GM10248 (cell line): Measurements from ENCODE around the gene USP17L27.
"Not testable (repeated sequence)": the region's sequence is repeated elsewhere in the genome, so short reads cannot be mapped to it uniquely, and the experiment has no call there.

Experiments
- CTCF ChIA-PET: fragments of 300-600 bp; sonication (Branson Sonifier 250); formaldehyde crosslinking; extraction: SDS; loops from one replicate; lab custom pipeline; 2021; ENCODE audit warnings: antibody characterized with exemption; lab: Yijun Ruan, JAX
- POLR2A ChIA-PET: fragments of 350-650 bp; sonication (Branson Sonifier 250); formaldehyde crosslinking; extraction: SDS; loops from one replicate; lab custom pipeline; 2020; ENCODE audit warnings: antibody characterized with exemption; lab: Yijun Ruan, JAX
- DNase-seq: peaks from one replicate; pipeline ENCODE4 v3.0.0; 2012; ENCODE audit errors: extremely low spot score
- CTCF ChIP-seq: IDR thresholded peaks from 2 replicates; pipeline ENCODE4 v1.5.1; 2012; ENCODE audit warnings: mild to moderate bottlenecking, low read depth; ENCODE audit errors: extremely low read depth, missing control alignments, control extremely low read depth

The USP17L27 gene

GRCh38 chr4:9343848-9344247, at the start of gene USP17L27:
TSS of gene USP17L27 (plus strand) at chr4:9344148. CDS start at chr4:9344148, 0 bp downstream.
- DNase-seq, POLR2A ChIA-PET, CTCF ChIA-PET: not testable (repeated sequence)

DNA sequence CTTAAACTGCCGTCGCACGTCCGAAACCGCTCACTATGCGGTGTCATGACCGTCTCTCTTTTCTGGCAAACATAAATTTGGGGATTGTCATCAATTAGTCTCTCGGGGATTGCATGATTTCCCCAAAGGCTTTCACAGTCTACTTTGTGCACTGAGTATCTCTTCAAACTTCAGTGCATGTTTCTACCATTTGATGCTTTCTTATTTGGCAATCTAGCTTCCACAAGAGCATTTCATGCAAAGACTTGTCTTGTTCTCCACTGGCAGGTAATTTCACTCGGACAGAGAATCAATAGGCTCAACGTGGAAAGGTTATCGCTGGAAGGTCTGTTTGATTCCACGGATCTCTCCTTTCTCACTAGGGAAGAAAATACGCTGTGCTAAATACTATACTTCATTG, 19.8 kb upstream of the USP17L27 start:
- POLR2A ChIA-PET, DNase-seq, CTCF ChIA-PET: not testable (repeated sequence)

DNA sequence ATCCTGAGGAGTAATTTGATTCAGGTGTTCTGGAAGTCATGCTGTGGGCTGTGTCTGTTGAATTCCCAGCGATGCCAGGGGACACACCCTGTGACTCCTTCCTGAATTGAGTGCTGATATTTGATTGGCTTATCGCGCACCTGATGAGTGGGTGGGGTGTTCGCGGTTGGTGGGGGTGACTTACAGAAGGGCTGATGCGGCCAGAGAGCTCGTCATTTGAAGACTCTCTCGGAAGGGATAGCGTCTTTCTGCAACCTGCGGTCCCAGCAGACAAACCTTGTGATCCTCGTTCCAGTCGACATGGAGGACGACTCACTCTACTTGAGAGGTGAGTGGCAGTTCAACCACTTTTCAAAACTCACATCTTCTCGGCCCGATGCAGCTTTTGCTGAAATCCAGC, 19.1 kb upstream of the USP17L27 start, which contains the start of gene USP17L24:
Gene USP17L24, plus strand, starts transcription at position 301 of the 400 bp plus-strand sequence. Its CDS starts 0 bp downstream, at position 301.
- POLR2A ChIA-PET, CTCF ChIA-PET, DNase-seq: not testable (repeated sequence)

GRCh38 chr4:9329611-9330010, 14.3 kb upstream of the USP17L27 start, which contains the start of gene USP17L25:
TSS of gene USP17L25 (plus strand) at chr4:9329911. CDS start at chr4:9329911, 0 bp downstream.
- CTCF ChIA-PET, POLR2A ChIA-PET, DNase-seq: not testable (repeated sequence)

- POLR2A ChIA-PET, DNase-seq, CTCF ChIA-PET: not testable (repeated sequence)
These were observed 9.6 kb upstream of the USP17L27 start, which contains the start of gene USP17L26 for GRCh38 chr4:9334358-9334757. TSS of gene USP17L26 (plus strand) at chr4:9334658. CDS start at chr4:9334658, 0 bp downstream.

DNA sequence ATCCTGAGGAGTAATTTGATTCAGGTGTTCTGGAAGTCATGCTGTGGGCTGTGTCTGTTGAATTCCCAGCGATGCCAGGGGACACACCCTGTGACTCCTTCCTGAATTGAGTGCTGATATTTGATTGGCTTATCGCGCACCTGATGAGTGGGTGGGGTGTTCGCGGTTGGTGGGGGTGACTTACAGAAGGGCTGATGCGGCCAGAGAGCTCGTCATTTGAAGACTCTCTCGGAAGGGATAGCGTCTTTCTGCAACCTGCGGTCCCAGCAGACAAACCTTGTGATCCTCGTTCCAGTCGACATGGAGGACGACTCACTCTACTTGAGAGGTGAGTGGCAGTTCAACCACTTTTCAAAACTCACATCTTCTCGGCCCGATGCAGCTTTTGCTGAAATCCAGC, 4.8 kb upstream of the USP17L27 start, which contains the start of gene USP17L5:
Gene USP17L5, plus strand, starts transcription at position 301 of the 400 bp plus-strand sequence. Its CDS starts 0 bp downstream, at position 301.
- CTCF ChIA-PET, POLR2A ChIA-PET, DNase-seq: not testable (repeated sequence)

DNA sequence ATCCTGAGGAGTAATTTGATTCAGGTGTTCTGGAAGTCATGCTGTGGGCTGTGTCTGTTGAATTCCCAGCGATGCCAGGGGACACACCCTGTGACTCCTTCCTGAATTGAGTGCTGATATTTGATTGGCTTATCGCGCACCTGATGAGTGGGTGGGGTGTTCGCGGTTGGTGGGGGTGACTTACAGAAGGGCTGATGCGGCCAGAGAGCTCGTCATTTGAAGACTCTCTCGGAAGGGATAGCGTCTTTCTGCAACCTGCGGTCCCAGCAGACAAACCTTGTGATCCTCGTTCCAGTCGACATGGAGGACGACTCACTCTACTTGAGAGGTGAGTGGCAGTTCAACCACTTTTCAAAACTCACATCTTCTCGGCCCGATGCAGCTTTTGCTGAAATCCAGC, 4.6 kb downstream of the USP17L27 start, which contains the start of gene USP17L28:
Gene USP17L28, plus strand, starts transcription at position 301 of the 400 bp plus-strand sequence. Its CDS starts 0 bp downstream, at position 301.
- DNase-seq, POLR2A ChIA-PET, CTCF ChIA-PET: not testable (repeated sequence)

- POLR2A ChIA-PET, CTCF ChIA-PET, DNase-seq: not testable (repeated sequence)
These were observed 6.9 kb downstream of the USP17L27 start for GRCh38 chr4:9350866-9351265.

GRCh38 chr4:9353338-9353737, 9.4 kb downstream of the USP17L27 start, which contains the start of gene USP17L29:
TSS of gene USP17L29 (plus strand) at chr4:9353638. CDS start at chr4:9353638, 0 bp downstream.
- DNase-seq, CTCF ChIA-PET, POLR2A ChIA-PET: not testable (repeated sequence)

- CTCF ChIA-PET, POLR2A ChIA-PET, DNase-seq: not testable (repeated sequence)
These were observed 18.9 kb downstream of the USP17L27 start, which contains the start of gene USP17L30 for GRCh38 chr4:9362829-9363228. TSS of gene USP17L30 (plus strand) at chr4:9363129. CDS start at chr4:9363129, 0 bp downstream.

DNA sequence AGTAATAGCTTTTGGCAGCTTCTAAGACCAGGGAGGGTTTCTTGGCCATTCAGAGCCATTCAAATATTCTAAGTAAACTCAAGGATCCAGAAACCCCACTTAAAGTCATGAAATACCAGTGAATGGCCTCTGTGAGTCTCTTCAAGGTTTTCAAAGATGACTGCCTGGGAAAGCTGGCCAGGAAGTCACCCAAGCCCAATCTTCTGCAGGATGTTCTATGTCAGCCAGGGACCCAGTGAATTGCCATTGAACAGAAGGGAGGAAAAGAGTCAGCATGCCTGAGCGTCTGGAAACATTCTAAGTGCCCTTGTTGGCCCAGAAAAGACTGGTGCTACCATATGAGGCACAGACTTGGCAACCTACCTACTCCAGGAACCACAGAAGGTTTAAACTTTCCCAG, 35.9 kb downstream of the USP17L27 start:
- CTCF ChIA-PET, DNase-seq, POLR2A ChIA-PET: not testable (repeated sequence)

DNA sequence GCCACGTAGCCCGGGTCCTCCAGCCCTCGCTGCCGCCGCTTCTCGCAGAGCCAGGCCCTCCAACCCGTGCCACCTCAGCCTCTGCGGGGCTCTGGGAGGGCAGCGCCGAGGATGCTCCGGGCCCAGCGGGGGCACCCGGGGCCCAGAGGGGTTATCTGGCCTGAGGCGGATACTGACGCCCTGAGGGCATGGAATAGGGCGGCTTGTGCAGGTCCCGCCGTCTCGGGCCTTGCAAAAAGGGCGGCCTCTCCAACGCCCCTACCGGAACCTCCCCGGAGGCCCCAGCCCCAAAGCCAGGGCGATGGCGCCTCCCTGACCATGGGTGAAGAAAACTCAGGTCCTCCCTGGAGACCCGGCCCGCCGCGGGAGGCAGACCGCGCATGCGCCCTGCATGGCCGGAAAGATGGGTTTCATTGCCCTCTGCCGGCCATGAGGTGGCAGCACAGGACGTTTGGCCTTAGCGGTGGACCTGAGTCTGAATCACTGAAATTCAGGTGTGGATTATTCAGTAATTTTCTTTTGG, 37.1 kb downstream of the USP17L27 start:
- DNase-seq, CTCF ChIA-PET, POLR2A ChIA-PET: not testable (repeated sequence)
- TF ChIP-seq CTCF: peak; percentile 18

- ChIA-PET POLR2A (no interaction called here), CTCF (no interaction called here)
- DNase-seq: no peak
- no peak for TF ChIP-seq CTCF
These were observed 40.2 kb downstream of the USP17L27 start for GRCh38 chr4:9384126-9384525.

- DNase-seq, CTCF ChIA-PET, POLR2A ChIA-PET: not testable (repeated sequence)
These were observed 45.1 kb downstream of the USP17L27 start for GRCh38 chr4:9389001-9389400.
